NCI-H146 treated with DMSO at 0.1 percent for 48 hours (cell line): ENCODE measurements around the gene ALCAM.

Experiments
- DNase-seq: peaks from one replicate; lab custom pipeline; 2025; ENCODE audit not compliant: unreplicated experiment; lab: John Stamatoyannopoulos, UW

ALCAM gene

DNA sequence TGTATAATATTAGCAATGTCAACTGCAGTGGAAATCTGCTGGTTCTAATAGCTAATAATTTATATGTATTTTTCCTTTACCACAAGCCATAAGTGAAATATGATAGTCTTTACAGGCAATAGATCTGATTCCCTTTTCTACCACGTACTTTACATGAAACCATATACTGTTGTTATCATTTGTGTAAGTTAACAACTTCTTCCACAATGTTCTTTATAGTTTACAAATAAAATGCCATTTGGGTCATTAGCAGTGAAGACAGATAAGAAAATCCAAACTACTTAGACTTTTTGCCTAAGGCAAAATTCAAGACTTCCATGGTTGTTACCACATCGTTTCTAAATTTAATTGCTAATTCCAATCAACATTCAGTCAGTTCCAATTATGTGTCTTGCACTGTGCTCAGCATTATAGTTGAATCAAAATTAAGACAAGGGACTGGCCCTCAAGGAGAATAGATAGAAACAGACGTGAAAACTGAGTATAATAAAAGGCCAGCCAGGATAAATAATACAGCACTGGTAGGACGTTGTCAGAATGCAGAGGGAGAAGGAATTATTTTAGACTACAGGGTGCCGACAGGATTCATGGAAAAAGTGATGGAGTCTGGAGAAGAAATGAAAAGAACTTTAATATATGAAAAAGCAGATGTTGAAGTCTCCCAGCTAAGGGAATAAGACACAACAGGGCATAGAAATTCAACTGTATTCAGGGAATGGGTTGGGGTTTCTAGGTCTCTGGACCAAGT, 249.8 kb downstream of the ALCAM start:
- DNase-seq = no peak

DNA sequence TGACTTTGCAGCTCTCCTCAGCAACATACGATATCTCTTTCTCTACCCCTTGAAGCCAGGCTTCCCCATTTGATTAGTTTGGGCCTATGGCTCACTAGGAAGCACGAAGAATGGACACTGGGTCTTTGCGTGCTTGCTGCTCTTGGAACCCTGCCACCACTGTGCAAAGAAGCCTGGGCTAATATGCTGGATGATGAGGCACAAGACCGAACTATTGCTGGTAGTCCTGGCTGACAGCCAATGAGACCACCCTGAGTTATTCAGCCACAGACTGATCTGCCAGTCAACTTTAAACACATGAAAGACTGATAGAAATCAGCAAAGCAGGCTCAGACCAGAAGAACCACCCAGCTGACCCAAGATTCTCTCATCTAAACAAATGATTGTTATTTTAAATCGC, 251.8 kb downstream of the ALCAM start:
- DNase-seq = no peak

DNA sequence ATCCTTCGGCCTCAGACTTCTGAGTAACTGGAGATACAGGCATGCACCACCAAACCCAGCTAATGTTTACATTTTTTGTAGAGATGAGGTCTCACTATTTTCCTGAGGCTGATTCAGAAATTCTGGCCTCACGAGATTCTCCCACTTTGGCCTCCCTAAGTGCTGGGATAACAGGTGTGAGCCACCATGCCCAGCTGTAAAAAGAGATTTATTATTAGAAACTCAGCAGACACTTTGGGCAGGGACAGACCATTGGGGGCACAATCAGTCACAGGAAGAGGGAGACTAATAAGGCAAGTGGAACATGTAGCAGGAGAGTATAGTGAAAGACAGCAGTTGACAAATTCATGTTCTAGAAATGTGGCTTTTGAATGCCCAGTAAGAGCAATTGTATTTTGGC, 252.9 kb downstream of the ALCAM start:
- no peak for DNase-seq

DNA sequence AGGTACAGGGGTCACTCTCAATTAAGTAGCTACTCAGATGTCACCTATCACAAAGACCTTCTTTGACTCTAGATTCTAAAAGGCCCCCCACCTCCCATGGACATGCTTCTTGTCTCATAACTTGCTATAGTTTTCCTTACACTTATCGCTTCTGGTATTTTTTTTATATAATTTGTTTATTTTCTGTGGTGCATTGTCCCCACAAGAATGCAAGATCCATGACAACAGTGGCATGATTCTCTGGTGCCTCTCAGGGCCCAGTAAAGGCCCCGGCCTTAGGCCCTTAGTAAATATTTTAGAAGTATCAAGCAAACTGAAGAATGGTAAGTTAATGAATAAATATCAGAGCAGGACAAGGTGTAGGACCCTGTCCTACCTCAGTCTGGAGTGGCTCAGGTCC, 253.5 kb downstream of the ALCAM start:
- DNase-seq = no peak

DNA sequence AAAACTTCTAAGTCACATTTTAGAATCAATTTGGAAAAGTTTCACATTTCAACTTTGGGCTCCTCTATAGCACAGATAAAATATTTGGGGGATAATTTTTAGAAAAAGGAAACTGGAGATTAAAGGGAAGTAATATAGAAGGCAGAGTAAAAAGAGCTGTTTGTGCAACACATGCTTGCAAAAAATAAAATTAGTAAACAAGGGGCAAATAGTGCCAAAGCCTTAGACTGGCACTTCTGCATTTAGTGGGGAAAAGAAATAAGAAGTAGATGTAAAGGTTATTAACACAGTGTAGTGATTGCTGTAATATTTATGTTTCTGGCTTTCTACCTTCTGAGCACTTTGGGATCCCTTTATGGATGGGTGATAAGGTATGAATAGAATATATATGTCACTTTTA, 255.5 kb downstream of the ALCAM start:
- DNase-seq = no peak
